EH (cell line): ENCODE measurements around the gene NFAM1.

ENCODE experiments used
- DNase-seq: peaks from one replicate; pipeline ENCODE4 v3.0.0-alpha.2; 2015; ENCODE audit warnings: low read depth

Gene NFAM1

GRCh38 chr22:42358643-42359558 is 73.3 kb downstream of the NFAM1 start:
- no peak for DNase-seq

GRCh38 chr22:42357634-42358296 is 74.4 kb downstream of the NFAM1 start:
- no peak for DNase-seq

GRCh38 chr22:42357221-42357620 is 75.0 kb downstream of the NFAM1 start:
- DNase-seq, result no peak

GRCh38 chr22:42356533-42356932 is 75.7 kb downstream of the NFAM1 start:
- no peak for DNase-seq

DNA sequence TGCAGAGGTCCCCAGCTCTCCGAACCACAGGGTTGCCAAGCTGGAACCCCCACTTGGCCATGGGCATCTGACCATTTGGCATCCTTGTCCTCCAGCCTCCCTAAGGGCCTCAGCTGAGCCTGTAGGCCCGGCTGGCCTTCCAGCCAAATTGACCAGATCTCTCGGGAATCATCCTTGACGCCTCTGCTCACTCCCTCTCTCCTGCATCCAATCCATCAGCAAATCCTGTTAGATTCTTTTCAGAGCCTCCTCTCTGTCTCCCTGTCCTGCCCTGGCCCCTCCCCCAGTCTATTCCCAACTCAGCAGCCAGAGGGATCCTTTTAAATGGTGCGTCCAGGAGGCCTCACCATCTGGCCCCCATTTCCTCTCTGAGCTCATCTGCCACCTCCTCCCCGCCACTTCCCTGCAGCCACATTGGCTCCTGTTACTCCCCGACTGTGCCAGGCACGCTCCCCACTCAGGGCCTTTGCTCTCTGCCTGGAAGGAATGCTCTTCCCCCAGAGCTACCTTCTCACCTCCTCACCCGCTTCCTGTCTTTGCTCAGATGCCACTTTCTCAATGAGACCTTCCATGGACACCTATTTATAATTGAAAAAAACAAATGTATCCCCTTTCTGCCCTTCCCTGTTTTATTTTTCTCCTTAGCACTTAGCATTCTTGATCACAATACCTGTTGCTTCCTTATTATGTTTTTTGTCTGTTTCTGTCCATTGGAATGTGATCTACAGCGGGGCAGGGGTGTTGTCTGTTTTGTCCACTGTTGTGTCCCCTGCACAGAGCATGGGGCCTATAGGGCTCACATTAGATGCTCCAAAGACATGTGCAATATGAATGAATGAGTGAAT is 78.1 kb downstream of the NFAM1 start:
- DNase-seq, result peak; percentile 74

DNA sequence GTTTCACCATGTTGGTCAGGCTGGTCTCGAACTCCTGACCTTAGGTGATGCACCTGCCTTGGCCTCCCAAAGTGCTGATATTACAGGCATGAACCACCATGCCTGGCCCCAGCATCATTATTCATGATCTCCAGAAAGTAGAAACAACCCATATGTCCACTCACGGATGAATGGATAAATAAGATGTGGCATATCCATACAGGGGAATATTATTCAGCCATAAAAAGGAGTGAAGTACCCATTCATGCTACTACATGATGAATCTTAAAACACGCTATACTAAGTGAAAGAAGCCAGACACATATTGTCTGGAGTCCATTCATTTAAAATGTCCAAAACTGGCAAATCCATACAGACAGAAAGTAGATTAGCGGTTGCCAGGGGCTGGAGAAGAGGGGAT is 81.8 kb downstream of the NFAM1 start:
- no peak for DNase-seq

- peak; percentile 33 for DNase-seq
Observed at GRCh38 chr22:42347281-42347824, 84.8 kb downstream of the NFAM1 start.

DNA sequence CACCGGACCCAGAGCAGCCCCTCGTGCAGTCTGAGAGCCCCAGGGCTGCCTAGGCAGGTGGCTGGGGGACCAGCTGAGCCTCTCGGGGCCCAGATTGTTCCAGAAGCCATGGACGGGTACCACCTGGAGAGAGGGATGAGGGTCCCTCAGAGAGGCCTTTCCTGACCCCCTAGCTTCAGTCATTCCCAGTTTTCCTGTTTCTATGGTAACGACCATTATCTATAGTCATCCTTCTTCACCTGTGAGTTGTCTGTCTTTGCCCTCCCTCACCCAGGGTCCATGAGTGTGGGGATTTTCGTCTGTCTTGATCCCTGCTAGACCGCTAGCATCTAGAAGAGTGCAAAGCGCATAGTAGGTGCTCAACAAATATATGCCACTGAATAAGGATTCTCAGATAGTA is 85.5 kb downstream of the NFAM1 start:
- no peak for DNase-seq

DNA sequence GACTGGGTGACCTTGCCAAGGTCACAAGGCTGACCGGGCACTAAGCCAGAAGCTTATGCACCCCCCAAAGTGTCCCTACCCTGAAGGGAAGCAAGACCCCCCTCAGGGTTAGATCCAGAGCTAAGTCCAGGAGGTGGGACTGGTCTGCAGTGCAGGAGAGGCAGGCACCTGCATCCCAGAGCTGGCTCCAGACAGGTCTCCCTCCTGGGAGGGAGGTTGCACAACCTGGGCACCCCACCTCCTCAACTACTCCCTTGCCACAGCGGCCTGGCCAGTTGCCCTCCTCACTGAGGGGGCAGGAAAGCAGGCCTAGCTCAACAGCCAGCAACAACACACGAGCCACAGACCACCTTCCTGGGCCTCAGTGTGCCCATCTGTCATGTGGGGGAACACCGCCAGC is 86.7 kb downstream of the NFAM1 start:
- no peak for DNase-seq

DNA sequence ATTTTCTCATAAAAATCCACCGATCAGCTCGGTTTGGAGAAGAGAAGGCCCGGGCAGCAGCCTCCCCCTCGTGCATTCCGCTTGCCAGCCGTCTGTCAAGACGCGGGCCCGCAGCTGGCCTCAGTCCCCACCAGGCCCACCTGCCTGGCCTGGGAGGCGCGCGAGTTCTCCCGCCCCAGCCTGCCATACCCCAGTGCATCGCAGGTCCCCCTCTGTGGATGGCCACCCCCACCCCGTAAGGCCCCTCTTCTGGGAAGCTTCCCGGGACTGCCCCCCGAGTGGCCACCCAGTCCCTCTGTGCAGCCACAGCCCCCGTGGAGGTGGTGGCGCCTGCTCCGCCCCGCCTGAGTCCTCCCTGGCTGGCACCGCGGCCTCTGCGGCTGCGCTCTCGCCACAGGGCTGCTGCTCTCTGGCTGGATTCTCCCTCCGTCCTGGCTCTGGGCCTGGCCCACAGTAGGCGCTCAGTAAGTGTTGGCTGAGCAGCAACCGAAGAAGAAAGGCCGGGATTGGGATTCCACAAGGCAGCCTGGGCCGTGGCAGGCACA is 87.8 kb downstream of the NFAM1 start:
- peak; percentile 47 for DNase-seq

- DNase-seq, result peak; percentile 33
Observed at GRCh38 chr22:42343531-42344081, 88.6 kb downstream of the NFAM1 start.

GRCh38 chr22:42343121-42343454 is 89.1 kb downstream of the NFAM1 start:
- no peak for DNase-seq

DNA sequence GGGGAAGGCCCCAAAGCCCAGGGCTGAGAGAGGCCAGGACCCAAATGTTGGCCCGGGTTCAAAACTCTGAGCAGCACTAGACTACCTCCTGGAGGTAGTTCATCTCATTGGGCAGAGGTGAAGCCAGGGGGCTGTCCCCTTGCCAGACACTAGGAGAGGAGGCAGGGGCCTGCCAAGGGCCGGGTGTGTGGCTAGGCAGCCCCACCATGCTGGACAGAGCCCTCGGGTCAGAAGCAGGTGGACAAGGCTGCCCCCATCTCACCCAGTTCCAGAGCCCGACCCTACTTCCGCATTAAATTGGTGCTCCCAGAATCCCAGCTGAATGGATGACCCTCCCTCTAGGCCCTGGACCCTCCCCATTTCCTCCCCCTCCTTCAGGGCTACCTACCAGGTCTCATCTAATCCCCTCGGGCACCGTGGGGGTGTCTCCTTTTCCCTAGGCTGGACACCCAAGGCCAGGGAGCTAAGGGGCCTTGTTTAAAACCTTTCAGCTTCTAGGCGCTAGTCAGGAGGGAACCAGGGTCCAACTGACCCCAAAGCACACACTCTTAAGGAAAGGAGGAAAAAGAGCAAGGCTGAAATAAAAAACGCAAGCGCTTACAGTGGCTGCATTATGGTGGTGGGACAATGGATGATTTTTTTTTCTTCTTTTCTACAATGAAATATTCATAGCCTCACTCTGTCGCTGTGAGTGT is 89.6 kb downstream of the NFAM1 start:
- no peak for DNase-seq

DNA sequence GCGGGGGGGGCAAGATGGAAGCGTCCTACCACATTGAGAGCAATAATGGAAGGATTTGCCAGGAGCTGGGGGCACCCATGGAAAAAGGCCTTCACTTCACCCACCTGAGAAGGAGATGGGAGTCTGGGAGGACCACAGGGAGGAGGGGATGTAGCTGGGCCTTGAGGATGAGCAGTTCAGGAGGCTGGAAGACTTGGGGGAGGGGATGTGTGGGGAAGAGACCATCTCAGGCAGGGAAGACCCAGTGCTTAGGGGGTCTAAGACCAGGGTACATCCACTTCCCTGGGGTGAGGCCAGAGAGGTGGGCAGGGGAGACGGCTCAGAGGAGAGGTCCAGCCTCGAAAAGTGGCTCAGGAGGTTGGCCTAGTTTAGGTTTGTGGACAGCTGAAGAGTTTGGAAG is 90.4 kb downstream of the NFAM1 start:
- DNase-seq, result no peak

- no peak for DNase-seq
Observed at GRCh38 chr22:42340829-42341383, 91.3 kb downstream of the NFAM1 start.

DNA sequence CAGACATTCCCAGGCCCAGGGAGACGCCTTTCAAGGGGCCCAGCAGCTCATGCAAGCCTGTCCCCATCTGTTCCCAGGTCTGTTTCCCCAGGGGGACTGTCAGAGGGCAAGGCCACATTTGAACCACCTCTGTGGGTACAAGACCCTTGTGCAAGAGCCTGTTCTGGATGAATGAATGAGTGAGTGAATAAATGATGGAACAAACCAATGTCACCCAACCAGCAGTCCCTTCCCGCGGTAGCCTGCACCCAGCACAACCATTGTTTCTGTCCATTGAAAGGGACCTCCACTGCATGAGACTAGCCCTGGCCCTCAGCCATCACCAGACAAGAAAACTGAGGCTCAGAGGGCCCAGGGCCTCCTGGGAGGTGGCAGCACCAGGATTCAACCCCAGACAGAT is 92.1 kb downstream of the NFAM1 start:
- DNase-seq, result no peak

DNA sequence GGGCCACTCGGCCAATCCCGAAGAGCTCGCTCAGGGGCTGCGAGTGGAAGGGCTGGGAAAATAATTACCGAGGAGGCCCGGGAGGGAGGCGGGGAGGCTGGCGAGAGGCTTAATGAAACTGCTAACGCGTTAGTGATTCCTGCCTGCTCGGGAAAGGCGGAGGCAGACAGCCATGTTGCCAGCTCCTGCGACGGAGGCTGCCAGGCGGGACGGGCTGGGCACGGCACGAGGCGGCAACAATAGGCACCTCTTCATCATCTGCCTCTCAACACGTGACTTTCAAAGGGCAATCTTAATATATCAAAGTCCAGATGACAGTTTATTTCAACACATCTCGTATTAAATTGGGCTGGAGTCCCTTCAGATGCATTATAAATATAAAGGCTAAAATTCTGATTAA is 93.7 kb downstream of the NFAM1 start:
- DNase-seq, result no peak

GRCh38 chr22:42337356-42337755 is 94.8 kb downstream of the NFAM1 start:
- no peak for DNase-seq

- peak; percentile 22 for DNase-seq
Observed at GRCh38 chr22:42336527-42337227, 95.5 kb downstream of the NFAM1 start.

DNA sequence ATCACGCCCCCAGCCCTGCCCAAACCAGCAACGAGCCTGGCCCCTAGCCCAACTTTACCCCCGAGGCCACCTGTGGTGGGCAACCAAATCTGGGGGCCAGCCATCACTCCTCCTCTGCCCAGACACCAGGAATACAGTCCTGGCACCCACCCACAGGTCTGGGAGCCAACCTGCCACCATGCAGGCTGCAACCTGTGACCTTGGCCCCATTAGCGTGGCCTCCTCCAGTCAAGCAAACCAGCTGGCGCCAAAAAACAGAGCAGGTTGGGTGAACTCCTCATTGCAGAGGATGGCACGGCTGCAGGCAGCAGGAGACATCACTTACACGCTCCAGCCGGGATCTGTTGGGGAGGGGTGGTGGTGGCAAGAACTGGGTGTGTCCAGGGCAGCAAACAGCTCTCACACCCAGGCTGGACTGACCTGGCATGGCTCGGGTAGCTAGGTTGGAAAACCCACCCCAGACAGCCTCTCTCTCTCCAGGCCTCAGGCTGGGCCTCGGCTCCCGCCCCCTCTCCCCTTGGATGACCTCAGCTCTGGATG is 96.3 kb downstream of the NFAM1 start:
- DNase-seq, result no peak
